ENCODE measurements around the gene SLC44A5.
"Not testable (repeated sequence)": the region's sequence is repeated elsewhere in the genome, so short reads cannot be mapped to it uniquely, and the experiment has no call there.

Gene SLC44A5

GRCh38 chr1:75394386-75395139 is 216.4 kb downstream of the SLC44A5 start:
- Histone ChIP-seq H3K4me3 (ENCODE audit: low read depth in 1 of 2, low read length in 1 of 2) (no peak overlapping the region), H3K27me3 (no peaks in the 10 kb centered on the region), H3K9me3 (no peaks in the 10 kb centered on the region), H3K27ac (no peak overlapping the region), H3K4me1 (ENCODE audit: control insufficient read depth in 1 of 2, insufficient read depth in 1 of 2, low read depth in 1 of 2, low read length in 1 of 2) (no peaks in the 10 kb centered on the region), H3K36me3 (no peaks in the 10 kb centered on the region)
- TF ChIP-seq CTCF (IDR thresholded peaks at IDR 0.05) = no peak

- Histone ChIP-seq H3K36me3 (no peaks in the 10 kb centered on the region), H3K9me3 (no peaks in the 10 kb centered on the region)
Measured at GRCh38 chr1:75392278-75392677, 218.6 kb downstream of the SLC44A5 start.

GRCh38 chr1:75375476-75376447 is 235.2 kb downstream of the SLC44A5 start:
- H3K36me3 ChIP-seq; H3K4me3 ChIP-seq (ENCODE audit: low read depth in 1 of 2, low read length in 1 of 2); H3K27ac ChIP-seq; H3K9me3 ChIP-seq; H3K4me1 ChIP-seq (ENCODE audit: control insufficient read depth in 1 of 2, insufficient read depth in 1 of 2, low read depth in 1 of 2, low read length in 1 of 2); H3K27me3 ChIP-seq: not testable (repeated sequence)

More at GRCh38 chr1:75392278-75392677, 218.6 kb downstream of the SLC44A5 start:
- no peak for TF ChIP-seq CTCF (IDR thresholded peaks at IDR 0.05)
- Histone ChIP-seq H3K27ac (no peak overlapping the region), H3K4me1 (ENCODE audit: control insufficient read depth in 1 of 2, insufficient read depth in 1 of 2, low read depth in 1 of 2, low read length in 1 of 2) (no peaks in the 10 kb centered on the region), H3K27me3 (no peaks in the 10 kb centered on the region), H3K4me3 (ENCODE audit: low read depth in 1 of 2, low read length in 1 of 2) (no peak overlapping the region)

GRCh38 chr1:75373542-75374159 is 237.3 kb downstream of the SLC44A5 start:
- no peak overlapping the region for H3K4me3 ChIP-seq (ENCODE audit: low read depth in 1 of 2, low read length in 1 of 2)
- TF ChIP-seq CTCF (IDR thresholded peaks at IDR 0.05) = no peak
- H3K36me3 ChIP-seq = no peaks in the 10 kb centered on the region
- H3K9me3 ChIP-seq = no peaks in the 10 kb centered on the region
- H3K27me3 ChIP-seq = no peaks in the 10 kb centered on the region
- no peak overlapping the region for H3K27ac ChIP-seq
- no peaks in the 10 kb centered on the region for H3K4me1 ChIP-seq (ENCODE audit: control insufficient read depth in 1 of 2, insufficient read depth in 1 of 2, low read depth in 1 of 2, low read length in 1 of 2)

- Histone ChIP-seq H3K27me3 (no peaks in the 10 kb centered on the region), H3K9me3 (peaks cover 9% of the 10 kb centered on the region), H3K27ac (no peak overlapping the region), H3K4me3 (ENCODE audit: low read depth in 1 of 2, low read length in 1 of 2) (no peak overlapping the region), H3K4me1 (ENCODE audit: control insufficient read depth in 1 of 2, insufficient read depth in 1 of 2, low read depth in 1 of 2, low read length in 1 of 2) (no peaks in the 10 kb centered on the region), H3K36me3 (no peaks in the 10 kb centered on the region)
- TF ChIP-seq CTCF (IDR thresholded peaks at IDR 0.05) = no peak
Measured at GRCh38 chr1:75366595-75366994, 244.3 kb downstream of the SLC44A5 start.

Measured in neutrophil (primary cell).